SK-N-MC (cell line): Measurements from ENCODE around the gene IL17RC.

Experiments
- DNase-seq: peaks from one replicate; pipeline ENCODE4 v3.0.0-alpha.2; 2011; ENCODE audit warnings: low read depth, low spot score
- H3K27ac ChIP-seq: fragments of 200-600 bp; sonication (generic); 2 replicates; pipeline ENCODE4 v1.5.1; 2016; ENCODE audit warnings: mixed run types
- H3K36me3 ChIP-seq: fragments of 200-600 bp; sonication (generic); 2 replicates; pipeline ENCODE4 v1.6.1; 2017; ENCODE audit warnings: antibody characterized with exemption, low read length, mixed read lengths; ENCODE audit not compliant: insufficient read depth
- H3K4me3 ChIP-seq: fragments of 200-600 bp; sonication (generic); 2 replicates; pipeline ENCODE4 v1.5.1; 2016
- H3K9ac ChIP-seq: fragments of 200-600 bp; sonication (generic); 2 replicates; pipeline ENCODE4 v1.8.0; 2017; ENCODE audit warnings: mixed run types, mixed read lengths; ENCODE audit not compliant: insufficient read length
- H3K9me3 ChIP-seq: fragments of 200-600 bp; sonication (generic); 2 replicates; pipeline ENCODE4 v1.6.1; 2017; ENCODE audit warnings: low read depth, mild to moderate bottlenecking, antibody characterized with exemption, low read length, moderate library complexity, mixed read lengths
- EZH2 ChIP-seq: fragments of 200-600 bp; sonication (generic); IDR thresholded peaks from one replicate; pipeline ENCODE4 v1.6.1; 2017; ENCODE audit warnings: antibody characterized with exemption
- FOXP2 ChIP-seq: optimal IDR thresholded peaks from 2 replicates; pipeline ENCODE3; 2011; ENCODE audit warnings: mild to moderate bottlenecking, moderate library complexity; ENCODE audit not compliant: insufficient read depth; ENCODE audit errors: extremely low read length, control extremely low read depth
- POLR2AphosphoS5 ChIP-seq: IDR thresholded peaks from 2 replicates; pipeline ENCODE4 v1.6.1; 2012; ENCODE audit warnings: mild to moderate bottlenecking, low read depth, low read length, borderline replicate concordance

Gene IL17RC

GRCh38 chr3:9980251-9980650 lies 63.4 kb downstream of the IL17RC start:
- Histone ChIP-seq H3K4me3 (no peak overlapping the region), H3K9ac (no peak overlapping the region), H3K27ac (no peak overlapping the region), H3K36me3 (peaks cover 3% of the 10 kb centered on the region; the same call in 1 of the 2 replicates), H3K9me3 (no peaks in the 10 kb centered on the region)
- no peak for DNase-seq
- no peak for TF ChIP-seq EZH2
- no peak for TF ChIP-seq FOXP2
- no peak for TF ChIP-seq POLR2AphosphoS5
